Stimulated activated CD4-positive, alpha-beta T cell treated with anti-CD3 and anti-CD28 coated beads, Interleukin-12 subunit alpha, Interleukin-12 subunit beta, amount 100 ng/mL, for 48 hours (primary cell): ENCODE measurements around the gene SMOC2.

Experiments used
- DNase-seq, 3 donors: peaks; one replicate each; pipeline ENCODE4 v3.0.0-alpha.2; 2020; ENCODE audit warnings: low read depth in 2 of 3, low spot score in 1 of 3

SMOC2 gene

DNA sequence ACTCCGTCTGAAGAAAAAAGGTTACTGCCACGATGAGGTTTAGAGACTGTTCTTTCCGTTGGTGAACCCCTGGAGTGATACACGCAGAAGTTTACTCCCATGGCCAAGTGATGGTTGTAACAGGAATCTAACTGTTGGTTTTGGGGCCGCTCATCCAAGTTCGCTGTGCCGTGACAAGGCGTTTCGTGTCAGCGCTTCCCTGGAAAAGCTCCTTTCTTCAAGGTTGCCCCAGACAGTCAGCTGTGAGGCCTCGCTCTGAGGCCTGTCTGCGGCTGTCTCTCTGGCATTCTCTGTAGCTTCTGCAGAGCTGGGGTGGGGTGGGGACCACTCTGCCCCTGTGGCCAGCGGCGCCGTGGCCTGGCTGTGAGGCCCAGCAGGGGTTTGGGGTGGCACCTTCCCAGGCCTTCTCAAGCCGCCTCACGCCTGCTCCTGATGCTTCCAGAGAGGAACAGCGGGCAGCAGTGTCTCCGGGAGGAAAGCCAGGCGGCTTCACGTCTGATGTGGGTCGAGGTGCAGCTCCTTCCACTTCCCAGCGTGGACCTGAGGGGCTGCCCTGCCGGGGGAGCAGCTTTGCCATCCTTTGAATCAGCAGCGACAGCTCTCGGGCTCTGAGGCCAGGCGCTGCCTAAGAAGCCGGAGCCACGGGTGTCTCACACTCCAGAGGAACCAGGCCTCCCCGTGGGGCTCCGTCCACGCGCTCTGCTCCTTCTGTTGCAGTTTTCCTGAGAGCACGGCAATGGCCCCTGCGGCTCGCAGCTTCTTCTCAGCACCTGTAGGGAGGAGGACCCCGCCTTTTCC, 76.2 kb downstream of the SMOC2 start:
- DNase-seq: no peak

GRCh38 chr6:168517742-168518347, 76.9 kb downstream of the SMOC2 start:
- no peak for DNase-seq

GRCh38 chr6:168518348-168518745, 77.4 kb downstream of the SMOC2 start:
- no peak for DNase-seq

- DNase-seq: no peak
Measured at GRCh38 chr6:168518867-168519266, 77.9 kb downstream of the SMOC2 start.

DNA sequence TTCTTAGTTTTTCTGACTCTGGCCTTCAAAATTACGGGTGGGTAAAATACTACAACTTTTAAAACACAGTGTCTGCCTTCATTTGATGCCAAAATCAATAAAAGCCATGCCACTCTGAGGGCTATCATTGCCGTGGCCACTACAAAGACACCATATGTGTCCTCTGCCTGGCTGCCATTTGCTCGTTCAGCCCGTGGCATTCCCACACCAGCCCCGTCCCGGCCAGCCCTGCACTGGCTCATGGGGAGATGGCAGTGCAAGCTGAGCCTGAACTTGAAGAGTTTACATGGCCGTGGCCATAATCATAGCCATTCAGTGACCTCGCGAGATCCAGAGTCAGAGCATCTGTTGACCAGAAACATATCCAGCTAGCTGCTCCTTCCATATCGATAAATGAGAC, 79.2 kb downstream of the SMOC2 start:
- no peak for DNase-seq

GRCh38 chr6:168524571-168525001, 83.6 kb downstream of the SMOC2 start:
- no peak for DNase-seq

DNA sequence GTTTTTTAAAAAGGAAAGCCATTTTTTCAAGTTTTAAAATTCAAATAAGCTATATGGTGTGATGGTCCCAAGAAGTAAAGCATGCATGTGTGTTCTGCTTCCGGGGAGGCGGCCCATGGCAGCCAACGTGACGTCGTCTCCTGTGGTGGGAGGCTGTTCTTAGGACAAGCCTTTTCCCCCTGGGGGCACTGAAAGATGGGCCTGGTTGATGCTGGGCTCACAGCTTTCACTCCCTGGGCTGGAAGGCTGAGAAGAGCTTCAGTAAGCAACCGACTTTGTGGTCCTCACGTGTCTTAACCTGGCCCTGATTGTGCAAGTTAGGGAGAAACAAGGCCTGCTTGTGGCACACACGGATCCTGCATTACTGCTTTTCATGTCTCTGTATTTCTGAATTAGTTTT, 84.1 kb downstream of the SMOC2 start:
- DNase-seq: no peak

DNA sequence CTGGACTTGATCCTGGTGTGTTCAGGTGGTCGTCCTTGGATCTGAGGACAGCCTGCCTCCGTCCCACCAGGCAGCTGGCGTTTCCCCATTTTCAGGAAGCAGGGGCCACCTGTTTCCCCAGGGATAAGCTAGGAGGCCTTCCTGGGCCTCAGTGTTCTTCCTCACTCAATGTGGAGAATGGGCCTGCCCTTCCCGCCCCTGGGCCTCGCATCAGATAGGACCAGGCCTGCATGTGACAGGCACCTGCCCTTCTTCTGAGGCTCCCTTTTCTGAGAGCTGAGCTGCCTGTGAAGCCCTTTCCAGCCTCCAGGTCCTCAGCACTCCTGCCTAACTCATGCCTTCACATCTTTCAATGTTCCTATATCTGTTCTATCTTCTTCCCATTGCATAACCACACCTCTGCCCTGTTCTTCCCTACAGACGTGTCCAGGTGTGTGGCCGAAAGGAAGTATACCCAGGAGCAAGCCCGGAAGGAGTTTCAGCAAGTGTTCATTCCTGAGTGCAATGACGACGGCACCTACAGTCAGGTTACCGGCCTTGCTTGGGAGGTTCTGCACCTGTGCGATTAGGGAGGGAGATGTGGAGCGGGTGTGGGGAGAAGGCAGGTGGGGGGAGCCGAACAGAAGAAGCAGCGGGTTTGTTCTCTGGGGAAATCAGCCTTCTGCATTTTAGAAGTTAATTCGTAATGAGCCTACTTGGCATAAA, 85.1 kb downstream of the SMOC2 start:
- DNase-seq: no peak

GRCh38 chr6:168526841-168527281, 85.9 kb downstream of the SMOC2 start:
- no peak for DNase-seq

GRCh38 chr6:168527451-168528210, 86.6 kb downstream of the SMOC2 start:
- DNase-seq: no peak

- no peak for DNase-seq
Measured at GRCh38 chr6:168528474-168529095, 87.6 kb downstream of the SMOC2 start.

DNA sequence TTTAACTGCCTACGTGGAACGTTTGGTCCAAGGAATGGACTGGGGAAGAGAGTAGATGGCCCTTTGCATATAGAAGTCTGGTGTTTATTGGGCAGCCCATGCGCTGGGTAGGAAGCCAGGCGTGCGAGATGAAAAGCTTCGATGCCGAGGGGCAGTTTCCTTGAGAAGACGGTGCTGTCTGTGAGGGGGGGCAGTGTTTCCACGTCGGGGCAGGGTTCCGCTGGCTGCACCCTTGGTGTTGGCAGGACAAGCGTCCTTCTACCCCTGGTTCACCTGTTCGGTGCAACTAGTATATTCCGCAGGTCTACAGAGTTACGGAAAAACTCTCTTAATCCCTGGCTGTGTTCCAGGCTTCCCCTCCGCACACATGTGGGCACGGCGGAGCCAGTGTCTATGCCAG, 88.2 kb downstream of the SMOC2 start:
- no peak for DNase-seq

DNA sequence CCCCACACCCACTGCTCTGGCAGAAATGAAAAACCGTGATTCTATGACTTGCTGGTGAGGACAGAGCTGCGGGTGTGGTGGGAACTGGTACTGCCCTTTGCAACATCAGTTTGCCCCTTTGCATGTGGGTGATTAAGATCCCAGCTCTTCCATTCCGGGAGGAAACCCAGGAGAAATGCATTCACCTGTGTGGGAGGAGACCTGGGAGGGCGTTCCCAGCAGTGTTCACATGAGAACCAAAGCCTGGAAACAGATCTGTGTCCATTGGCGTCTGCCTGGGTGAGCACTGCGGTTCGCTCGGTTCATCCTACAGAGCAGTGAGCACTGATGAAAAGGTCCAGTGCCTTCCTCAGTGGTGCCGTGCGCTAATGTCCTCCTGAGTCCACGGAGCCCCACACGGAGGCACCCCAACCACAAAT, 89.7 kb downstream of the SMOC2 start:
- no peak for DNase-seq

- no peak for DNase-seq
Measured at GRCh38 chr6:168532070-168532469, 91.1 kb downstream of the SMOC2 start.

GRCh38 chr6:168533414-168533813, 92.4 kb downstream of the SMOC2 start:
- no peak for DNase-seq

DNA sequence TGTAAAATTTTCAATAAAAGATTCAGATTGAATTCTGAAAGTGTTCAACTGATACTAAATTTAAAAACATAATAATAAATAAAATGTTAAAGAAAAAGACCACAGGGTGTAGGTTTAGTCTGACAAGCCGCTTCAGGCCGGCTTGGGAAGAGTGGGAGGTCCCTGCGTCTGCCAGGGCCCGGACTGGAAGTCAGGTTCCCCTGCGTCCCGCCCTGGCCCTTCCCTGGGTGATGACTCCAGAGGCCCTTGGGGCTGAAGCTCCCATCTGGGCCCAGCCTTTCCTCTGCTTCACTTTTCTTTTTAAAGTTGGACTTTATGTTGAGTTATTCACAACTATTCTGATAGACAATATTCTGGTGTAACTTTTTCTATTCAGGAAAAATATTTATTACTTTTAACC, 93.3 kb downstream of the SMOC2 start:
- DNase-seq: no peak

DNA sequence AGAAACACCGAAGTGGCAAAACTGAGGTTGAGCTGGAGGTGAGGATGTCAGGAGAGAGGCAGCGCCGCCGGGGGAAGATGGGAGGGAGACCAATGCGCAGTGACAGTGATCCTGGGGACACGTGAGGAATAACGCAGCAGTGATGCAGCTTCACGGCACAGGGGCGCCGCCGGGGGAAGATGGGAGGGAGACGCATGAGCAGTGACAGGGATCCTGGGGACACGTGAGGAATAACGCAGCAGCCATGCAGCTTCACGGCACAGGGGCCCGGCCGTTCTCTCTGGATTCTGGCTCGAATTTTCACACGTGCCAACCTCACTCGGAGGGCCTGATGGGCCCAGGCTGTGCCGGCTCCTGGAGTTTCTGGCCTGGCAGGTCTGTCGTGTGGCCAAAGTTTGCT, 94.7 kb downstream of the SMOC2 start:
- DNase-seq: no peak

- DNase-seq: no peak
Measured at GRCh38 chr6:168536196-168536595, 95.2 kb downstream of the SMOC2 start.

GRCh38 chr6:168536665-168537539, 95.9 kb downstream of the SMOC2 start:
- DNase-seq: no peak

DNA sequence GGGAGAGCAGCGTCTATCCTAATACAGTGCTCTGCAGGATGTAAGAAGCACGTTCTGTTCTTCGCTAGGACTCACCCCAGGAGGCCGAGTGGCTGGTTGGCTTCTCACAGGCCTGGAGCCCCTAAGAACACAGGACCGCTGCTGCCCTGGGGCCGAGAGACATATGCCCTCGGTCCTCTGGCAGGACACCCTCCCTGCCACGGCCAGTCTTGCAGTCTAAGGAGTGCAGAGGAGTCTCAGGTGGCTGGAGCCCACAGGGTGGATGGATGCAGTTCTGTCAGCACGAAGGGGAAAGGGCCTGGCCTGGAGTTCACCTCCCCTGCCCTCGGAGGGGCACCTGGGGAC, 96.5 kb downstream of the SMOC2 start:
- no peak for DNase-seq
